Astrocyte (in vitro differentiated cells and primary cell): ENCODE results near the gene FA2H.

Experiments used
- CTCF ChIP-seq: IDR thresholded peaks from 2 replicates; pipeline ENCODE4 v1.5.1; 2011; ENCODE audit warnings: low read depth, mild to moderate bottlenecking, inconsistent platforms, low read length, moderate library complexity; ENCODE audit not compliant: insufficient read depth
- EZH2 ChIP-seq: IDR thresholded peaks from 2 replicates; pipeline ENCODE4 v1.6.1; 2012; ENCODE audit warnings: mild to moderate bottlenecking, low read length, inconsistent platforms; ENCODE audit not compliant: insufficient read depth

- TF ChIP-seq EZH2 (no peak), CTCF (no peak)
Measured at GRCh38 chr16:74773446-74774222, 986 bp downstream of the FA2H start.
